Neural cell (in vitro differentiated cells): ENCODE data around the gene RFX4. TPM values are rescaled to one million over a fixed set of nuclear protein-coding genes. Genes with fewer than 3 reads are reported as not detected.

Experiments
- H2AFZ ChIP-seq: fragments of 200-600, 300-800 bp; sonication (generic), shearing (Covaris generic); 2 replicates; pipeline ENCODE4 v1.6.0; 2014; ENCODE audit warnings: low read depth, mild to moderate bottlenecking, antibody characterized with exemption, low read length, moderate library complexity
- H3F3A ChIP-seq: fragments of 200-600 bp; shearing (Covaris generic); 2 replicates; pipeline ENCODE4 v1.6.1; 2016; ENCODE audit warnings: mild to moderate bottlenecking, moderate library complexity, mixed read lengths, antibody characterized with exemption, low read length; ENCODE audit not compliant: insufficient read depth, poor library complexity, severe bottlenecking
- H3K27ac ChIP-seq: fragments of 200-600, 300-800 bp; sonication (generic), shearing (Covaris generic); 2 replicates; pipeline ENCODE4 v1.5.1; 2014; ENCODE audit warnings: mild to moderate bottlenecking, low read length, moderate library complexity
- H3K27me3 ChIP-seq: fragments of 300-800, 200-600 bp; sonication (generic), shearing (Covaris generic); 2 replicates; pipeline ENCODE4 v1.6.0; 2014; ENCODE audit warnings: mild to moderate bottlenecking, low read depth, low read length, moderate library complexity; ENCODE audit not compliant: insufficient read depth
- H3K36me3 ChIP-seq: fragments of 300-800, 200-600 bp; sonication (generic), shearing (Covaris generic); 2 replicates; pipeline ENCODE4 v1.5.1; 2014; ENCODE audit warnings: mild to moderate bottlenecking, antibody characterized with exemption, low read length, moderate library complexity; ENCODE audit not compliant: insufficient read depth
- H3K4me2 ChIP-seq: fragments of 300-800, 200-600 bp; sonication (generic), shearing (Covaris generic); 2 replicates; pipeline ENCODE4 v1.6.0; 2014; ENCODE audit warnings: mild to moderate bottlenecking, low read length
- H3K4me3 ChIP-seq: fragments of 300-800, 200-600 bp; sonication (generic), shearing (Covaris generic); 2 replicates; pipeline ENCODE4 v1.5.1; 2014; ENCODE audit warnings: mild to moderate bottlenecking, low read length, moderate library complexity
- H3K79me2 ChIP-seq: fragments of 200-600 bp; shearing (Covaris generic); replicated peaks from 2 replicates; pipeline ENCODE4 v1.6.0; 2014; ENCODE audit warnings: mild to moderate bottlenecking, low read length, moderate library complexity; ENCODE audit not compliant: insufficient read depth
- H3K9ac ChIP-seq: fragments of 300-800, 200-600 bp; sonication (generic), shearing (Covaris generic); 2 replicates; pipeline ENCODE4 v1.6.1; 2016; ENCODE audit warnings: mild to moderate bottlenecking, low read length, mixed read lengths
- H3K9me2 ChIP-seq: fragments of 200-600 bp; shearing (Covaris generic); 2 replicates; pipeline ENCODE4 v1.6.1; 2016; ENCODE audit warnings: mild to moderate bottlenecking, low read length, mixed read lengths; ENCODE audit not compliant: insufficient read depth
- H3K9me3 ChIP-seq: fragments of 200-600, 300-800 bp; sonication (generic), shearing (Covaris generic); 2 replicates; pipeline ENCODE4 v1.6.1; 2016; ENCODE audit warnings: mild to moderate bottlenecking, mixed run types, low read length, moderate library complexity, mixed read lengths
- H4K20me1 ChIP-seq: fragments of 200-600 bp; shearing (Covaris generic); 2 replicates; pipeline ENCODE4 v1.6.1; 2016; ENCODE audit warnings: mild to moderate bottlenecking, mixed run types; ENCODE audit not compliant: insufficient read depth
- EP300 ChIP-seq: fragments of 450-650 bp; conservative IDR thresholded peaks from 2 replicates; pipeline ENCODE4 v1.6.1; 2014; ENCODE audit warnings: antibody characterized with exemption, mild to moderate bottlenecking, moderate library complexity; ENCODE audit not compliant: poor library complexity, severe bottlenecking
- EZH2 ChIP-seq: fragments of 200-600, 300-800 bp; shearing (Covaris generic), sonication (generic); IDR thresholded peaks from 2 replicates; pipeline ENCODE4 v1.6.1; 2014; ENCODE audit warnings: antibody characterized with exemption, low read length, borderline replicate concordance, mild to moderate bottlenecking; ENCODE audit not compliant: insufficient read depth, poor library complexity, severe bottlenecking
- MXI1 ChIP-seq: fragments of 450-650 bp; conservative IDR thresholded peaks from 2 replicates; pipeline ENCODE4 v1.6.1; 2014; ENCODE audit warnings: antibody characterized with exemption, mild to moderate bottlenecking; ENCODE audit not compliant: poor library complexity, severe bottlenecking
- POLR2AphosphoS5 ChIP-seq: IDR thresholded peaks from 2 replicates; pipeline ENCODE4 v1.6.1; 2012
- RAD21 ChIP-seq: fragments of 450-650 bp; conservative IDR thresholded peaks from 2 replicates; pipeline ENCODE4 v1.6.1; 2014; ENCODE audit warnings: antibody characterized with exemption, mild to moderate bottlenecking, moderate library complexity
- SMC3 ChIP-seq: fragments of 450-650 bp; conservative IDR thresholded peaks from 2 replicates; pipeline ENCODE4 v1.6.1; 2014; ENCODE audit warnings: antibody characterized with exemption, mild to moderate bottlenecking, moderate library complexity; ENCODE audit not compliant: poor library complexity
- TAF1 ChIP-seq: IDR thresholded peaks from 2 replicates; pipeline ENCODE4 v1.6.1; 2012; ENCODE audit warnings: low read depth
- polyA plus RNA-seq: library from polyadenylated mRNA; depleted of rRNA; stranded (reverse); fragments of >200 nt; gene quantifications from 2 replicates; pipeline ENCODE4 v1.2.3, GENCODE V29; 2014
- TF ChIP-seq, protein P1 (sequence below): fragments of 450-650 bp; IDR thresholded peaks from 2 replicates; pipeline ENCODE4 v1.5.1; 2014; ENCODE audit warnings: antibody characterized with exemption, mild to moderate bottlenecking, moderate library complexity; ENCODE audit not compliant: poor library complexity, severe bottlenecking
- TF ChIP-seq, protein P2 (sequence below): IDR thresholded peaks from 2 replicates; pipeline ENCODE4 v1.6.1; 2012; ENCODE audit warnings: borderline replicate concordance

RFX4 gene
- polyA plus RNA-seq, 1 donor from 2014 or later = 0.22 TPM

DNA sequence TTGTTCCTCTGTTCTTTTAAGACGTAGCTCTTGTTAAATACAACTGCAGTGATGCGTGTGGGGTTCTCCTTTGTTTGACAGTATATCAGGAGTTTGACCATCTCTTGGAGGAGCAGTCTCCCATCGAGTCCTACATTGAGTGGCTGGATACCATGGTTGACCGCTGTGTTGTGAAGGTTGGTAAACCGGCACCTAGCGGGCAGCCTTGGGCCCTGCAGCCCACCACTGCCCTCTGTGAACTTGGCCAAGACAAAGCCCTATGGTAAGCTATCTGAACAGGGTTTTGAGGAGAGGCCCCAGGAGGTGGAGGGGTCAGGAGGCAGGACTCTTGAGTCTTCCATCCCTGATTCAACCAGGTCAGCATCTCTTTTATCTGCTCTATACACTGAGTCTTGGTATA lies 137.1 kb downstream of the RFX4 start:
- H3F3A ChIP-seq = no peaks in the 10 kb centered on the region
- no peaks in the 10 kb centered on the region for H4K20me1 ChIP-seq
- H3K4me2 ChIP-seq = no peak overlapping the region
- no peak overlapping the region for H3K4me3 ChIP-seq
- TF ChIP-seq, protein P1, sequence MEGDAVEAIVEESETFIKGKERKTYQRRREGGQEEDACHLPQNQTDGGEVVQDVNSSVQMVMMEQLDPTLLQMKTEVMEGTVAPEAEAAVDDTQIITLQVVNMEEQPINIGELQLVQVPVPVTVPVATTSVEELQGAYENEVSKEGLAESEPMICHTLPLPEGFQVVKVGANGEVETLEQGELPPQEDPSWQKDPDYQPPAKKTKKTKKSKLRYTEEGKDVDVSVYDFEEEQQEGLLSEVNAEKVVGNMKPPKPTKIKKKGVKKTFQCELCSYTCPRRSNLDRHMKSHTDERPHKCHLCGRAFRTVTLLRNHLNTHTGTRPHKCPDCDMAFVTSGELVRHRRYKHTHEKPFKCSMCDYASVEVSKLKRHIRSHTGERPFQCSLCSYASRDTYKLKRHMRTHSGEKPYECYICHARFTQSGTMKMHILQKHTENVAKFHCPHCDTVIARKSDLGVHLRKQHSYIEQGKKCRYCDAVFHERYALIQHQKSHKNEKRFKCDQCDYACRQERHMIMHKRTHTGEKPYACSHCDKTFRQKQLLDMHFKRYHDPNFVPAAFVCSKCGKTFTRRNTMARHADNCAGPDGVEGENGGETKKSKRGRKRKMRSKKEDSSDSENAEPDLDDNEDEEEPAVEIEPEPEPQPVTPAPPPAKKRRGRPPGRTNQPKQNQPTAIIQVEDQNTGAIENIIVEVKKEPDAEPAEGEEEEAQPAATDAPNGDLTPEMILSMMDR = no peak
- TF ChIP-seq, protein P2, sequence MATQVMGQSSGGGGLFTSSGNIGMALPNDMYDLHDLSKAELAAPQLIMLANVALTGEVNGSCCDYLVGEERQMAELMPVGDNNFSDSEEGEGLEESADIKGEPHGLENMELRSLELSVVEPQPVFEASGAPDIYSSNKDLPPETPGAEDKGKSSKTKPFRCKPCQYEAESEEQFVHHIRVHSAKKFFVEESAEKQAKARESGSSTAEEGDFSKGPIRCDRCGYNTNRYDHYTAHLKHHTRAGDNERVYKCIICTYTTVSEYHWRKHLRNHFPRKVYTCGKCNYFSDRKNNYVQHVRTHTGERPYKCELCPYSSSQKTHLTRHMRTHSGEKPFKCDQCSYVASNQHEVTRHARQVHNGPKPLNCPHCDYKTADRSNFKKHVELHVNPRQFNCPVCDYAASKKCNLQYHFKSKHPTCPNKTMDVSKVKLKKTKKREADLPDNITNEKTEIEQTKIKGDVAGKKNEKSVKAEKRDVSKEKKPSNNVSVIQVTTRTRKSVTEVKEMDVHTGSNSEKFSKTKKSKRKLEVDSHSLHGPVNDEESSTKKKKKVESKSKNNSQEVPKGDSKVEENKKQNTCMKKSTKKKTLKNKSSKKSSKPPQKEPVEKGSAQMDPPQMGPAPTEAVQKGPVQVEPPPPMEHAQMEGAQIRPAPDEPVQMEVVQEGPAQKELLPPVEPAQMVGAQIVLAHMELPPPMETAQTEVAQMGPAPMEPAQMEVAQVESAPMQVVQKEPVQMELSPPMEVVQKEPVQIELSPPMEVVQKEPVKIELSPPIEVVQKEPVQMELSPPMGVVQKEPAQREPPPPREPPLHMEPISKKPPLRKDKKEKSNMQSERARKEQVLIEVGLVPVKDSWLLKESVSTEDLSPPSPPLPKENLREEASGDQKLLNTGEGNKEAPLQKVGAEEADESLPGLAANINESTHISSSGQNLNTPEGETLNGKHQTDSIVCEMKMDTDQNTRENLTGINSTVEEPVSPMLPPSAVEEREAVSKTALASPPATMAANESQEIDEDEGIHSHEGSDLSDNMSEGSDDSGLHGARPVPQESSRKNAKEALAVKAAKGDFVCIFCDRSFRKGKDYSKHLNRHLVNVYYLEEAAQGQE = no peak
- TF ChIP-seq RAD21 (no peak), POLR2AphosphoS5 (no peak), EZH2 (no peak), TAF1 (no peak), MXI1 (no peak), SMC3 (no peak), EP300 (no peak)
- no peak overlapping the region for H2AFZ ChIP-seq
- H3K27ac ChIP-seq = no peak overlapping the region
- no peaks in the 10 kb centered on the region for H3K36me3 ChIP-seq
- no peaks in the 10 kb centered on the region for H3K9me3 ChIP-seq
- H3K27me3 ChIP-seq = peaks cover 2% of the 10 kb centered on the region
- H3K79me2 ChIP-seq = no peaks in the 10 kb centered on the region
- no peak overlapping the region for H3K9ac ChIP-seq
- no peaks in the 10 kb centered on the region for H3K9me2 ChIP-seq

DNA sequence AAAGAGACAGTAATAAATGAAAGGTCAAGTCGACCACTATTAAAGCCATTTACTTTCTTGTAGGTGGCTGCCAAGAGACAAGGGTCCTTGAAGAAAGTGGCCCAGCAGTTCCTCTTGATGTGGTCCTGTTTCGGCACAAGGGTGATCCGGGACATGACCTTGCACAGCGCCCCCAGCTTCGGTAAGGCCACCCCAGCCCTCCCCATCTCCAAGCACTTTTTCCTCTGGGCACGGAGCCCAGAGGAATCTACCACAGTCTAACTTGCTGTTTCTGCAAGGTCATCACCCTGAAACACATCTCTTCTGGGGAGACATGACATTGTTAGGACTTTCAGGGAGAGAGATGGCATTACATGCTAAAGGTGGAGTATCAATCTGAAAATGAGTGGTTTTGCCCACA lies 137.9 kb downstream of the RFX4 start:
- no peak overlapping the region for H3K9ac ChIP-seq
- no peak for TF ChIP-seq SMC3
- no peak for TF ChIP-seq EZH2
- TF ChIP-seq RAD21 = no peak
- TF ChIP-seq TAF1 = no peak
- TF ChIP-seq, protein P1 = no peak
- TF ChIP-seq, protein P2 = no peak
- no peak for TF ChIP-seq EP300
- H3K27me3 ChIP-seq = peaks cover 2% of the 10 kb centered on the region
- no peaks in the 10 kb centered on the region for H3F3A ChIP-seq
- H3K9me3 ChIP-seq = no peaks in the 10 kb centered on the region
- H3K9me2 ChIP-seq = no peaks in the 10 kb centered on the region
- H3K36me3 ChIP-seq = no peaks in the 10 kb centered on the region
- H3K4me3 ChIP-seq = no peak overlapping the region
- no peaks in the 10 kb centered on the region for H4K20me1 ChIP-seq
- H2AFZ ChIP-seq = no peak overlapping the region
- H3K79me2 ChIP-seq = no peaks in the 10 kb centered on the region
- no peak overlapping the region for H3K4me2 ChIP-seq
- H3K27ac ChIP-seq = no peak overlapping the region
